AG10803 (cell line): ENCODE measurements around the gene UBQLN1.
A peak's percentile ranks its signal among the peaks of the same experiment; 100 is the strongest.

Experiments
- DNase-seq: peaks from one replicate; pipeline ENCODE4 v3.0.0; 2010; ENCODE audit warnings: low read depth
- H3K4me3 ChIP-seq: 2 replicates; pipeline ENCODE4 v1.5.1; 2011; ENCODE audit warnings: mild to moderate bottlenecking, low read length, control low read depth
- CTCF ChIP-seq: conservative IDR thresholded peaks from 2 replicates; pipeline ENCODE4 v1.5.1; 2011; ENCODE audit warnings: mild to moderate bottlenecking, low read length, control low read depth, inconsistent platforms

Gene UBQLN1

GRCh38 chr9:83651558-83651957, 56.2 kb downstream of the UBQLN1 start:
- DNase-seq: no peak
- H3K4me3 ChIP-seq: no peak overlapping the region
- TF ChIP-seq CTCF: no peak

- no peak for DNase-seq
- H3K4me3 ChIP-seq: no peak overlapping the region
- no peak for TF ChIP-seq CTCF
Measured at GRCh38 chr9:83649515-83649914, 58.2 kb downstream of the UBQLN1 start.

- peak; percentile 46 for DNase-seq
- TF ChIP-seq CTCF: peak; percentile 89
- H3K4me3 ChIP-seq: no peak overlapping the region
Measured at GRCh38 chr9:83649080-83649479, 58.7 kb downstream of the UBQLN1 start.

GRCh38 chr9:83646500-83647239, 61.1 kb downstream of the UBQLN1 start:
- H3K4me3 ChIP-seq: no peak overlapping the region

GRCh38 chr9:83642793-83643192, 65.0 kb downstream of the UBQLN1 start:
- no peak overlapping the region for H3K4me3 ChIP-seq
- TF ChIP-seq CTCF: no peak
- no peak for DNase-seq

More at GRCh38 chr9:83646500-83647239, 61.1 kb downstream of the UBQLN1 start:
- TF ChIP-seq CTCF: no peak
- no peak for DNase-seq

- DNase-seq: no peak
- no peak for TF ChIP-seq CTCF
- no peak overlapping the region for H3K4me3 ChIP-seq
Measured at GRCh38 chr9:83639266-83639665, 68.5 kb downstream of the UBQLN1 start.

GRCh38 chr9:83637389-83637788, 70.4 kb downstream of the UBQLN1 start:
- TF ChIP-seq CTCF: no peak
- no peak overlapping the region for H3K4me3 ChIP-seq
- DNase-seq: no peak
